Measurements from ENCODE around the gene SLC25A21. TPM values are rescaled to one million over a fixed set of nuclear protein-coding genes. Genes with fewer than 3 reads are reported as not detected.

Gene SLC25A21
- total RNA-seq, 2 experiments from 2014 or later, result not detected

- H3K27me3 ChIP-seq (ENCODE audit: control insufficient read depth in 1 of 2, insufficient read depth in 2 of 2, low read length in 2 of 2), result no peaks in the 10 kb centered on the region
- H3K9me3 ChIP-seq (ENCODE audit: control insufficient read depth in 1 of 2, insufficient read depth in 1 of 2, low read length in 2 of 2), result peaks cover 0 to 3% of the 10 kb centered on the region in 2 experiments
- peaks cover under 1% of the 10 kb centered on the region for H3K27me3 Mint-ChIP-seq
- no peak overlapping the region for H3K4me3 ChIP-seq (ENCODE audit: low read length)
- no peak overlapping the region for H3K27ac Mint-ChIP-seq
- no peak overlapping the region for H3K4me3 Mint-ChIP-seq
- H3K27ac ChIP-seq (ENCODE audit: low read depth in 1 of 2, low read length in 2 of 2), result no peak overlapping the region
- ChIA-PET POLR2A (no interaction called here), CTCF (no interaction called here)
- H3K4me1 Mint-ChIP-seq (ENCODE audit: low read depth), result no peaks in the 10 kb centered on the region
- DNase-seq (no peak), ATAC-seq (ENCODE audit: poor library complexity) (no peak)
- intact Hi-C loops (cut with DNase I, micrococcal nuclease), result no loop called here
- H3K36me3 Mint-ChIP-seq (ENCODE audit: low read depth), result no peaks in the 10 kb centered on the region
- TF ChIP-seq CTCF (IDR thresholded peaks at IDR 0.05), result no peak
- H3K36me3 ChIP-seq (ENCODE audit: insufficient read depth, low read length), result no peaks in the 10 kb centered on the region
- H3K9me3 Mint-ChIP-seq, result peaks cover 4% of the 10 kb centered on the region
- H3K4me1 ChIP-seq (ENCODE audit: insufficient read depth, low read length), result no peaks in the 10 kb centered on the region
Observed at GRCh38 chr14:37051153-37051552, 121.3 kb downstream of the SLC25A21 start.

GRCh38 chr14:37048666-37049071 is 123.7 kb downstream of the SLC25A21 start:
- H3K27me3 Mint-ChIP-seq, result peaks cover 6% of the 10 kb centered on the region
- ATAC-seq (ENCODE audit: poor library complexity) (no peak), DNase-seq (no peak)
- CTCF ChIA-PET, result no interaction called here
- Histone ChIP-seq H3K36me3 (ENCODE audit: insufficient read depth, low read length) (no peaks in the 10 kb centered on the region), H3K9me3 (ENCODE audit: control insufficient read depth in 1 of 2, insufficient read depth in 1 of 2, low read length in 2 of 2) (peaks cover 0 to 3% of the 10 kb centered on the region in 2 experiments), H3K4me1 (ENCODE audit: insufficient read depth, low read length) (no peaks in the 10 kb centered on the region), H3K27me3 (ENCODE audit: control insufficient read depth in 1 of 2, insufficient read depth in 2 of 2, low read length in 2 of 2) (no peaks in the 10 kb centered on the region), H3K4me3 (ENCODE audit: low read length) (no peak overlapping the region), H3K27ac (ENCODE audit: low read depth in 1 of 2, low read length in 2 of 2) (no peak overlapping the region)
- H3K36me3 Mint-ChIP-seq (ENCODE audit: low read depth), result no peaks in the 10 kb centered on the region
- intact Hi-C loops (cut with DNase I, micrococcal nuclease), result no loop called here
- no peak overlapping the region for H3K4me3 Mint-ChIP-seq
- H3K4me1 Mint-ChIP-seq (ENCODE audit: low read depth), result no peaks in the 10 kb centered on the region
- no peak for TF ChIP-seq CTCF (IDR thresholded peaks at IDR 0.05)
- no peak overlapping the region for H3K27ac Mint-ChIP-seq
- POLR2A ChIA-PET, result no interaction called here
- no peaks in the 10 kb centered on the region for H3K9me3 Mint-ChIP-seq

- Mint-ChIP-seq H3K36me3 (ENCODE audit: low read depth) (no peaks in the 10 kb centered on the region), H3K27me3 (peaks cover 6% of the 10 kb centered on the region), H3K9me3 (no peaks in the 10 kb centered on the region), H3K4me1 (ENCODE audit: low read depth) (no peaks in the 10 kb centered on the region), H3K4me3 (no peak overlapping the region), H3K27ac (no peak overlapping the region)
- POLR2A ChIA-PET, result no interaction called here
- H3K36me3 ChIP-seq (ENCODE audit: insufficient read depth, low read length), result no peaks in the 10 kb centered on the region
- ATAC-seq (ENCODE audit: poor library complexity) (no peak), DNase-seq (no peak)
- intact Hi-C loops (cut with DNase I, micrococcal nuclease), result no loop called here
- no peaks in the 10 kb centered on the region for H3K4me1 ChIP-seq (ENCODE audit: insufficient read depth, low read length)
- no peaks in the 10 kb centered on the region for H3K27me3 ChIP-seq (ENCODE audit: control insufficient read depth in 1 of 2, insufficient read depth in 2 of 2, low read length in 2 of 2)
- H3K27ac ChIP-seq (ENCODE audit: low read depth in 1 of 2, low read length in 2 of 2), result no peak overlapping the region
- peaks cover 0 to 3% of the 10 kb centered on the region in 2 experiments for H3K9me3 ChIP-seq (ENCODE audit: control insufficient read depth in 1 of 2, insufficient read depth in 1 of 2, low read length in 2 of 2)
- H3K4me3 ChIP-seq (ENCODE audit: low read length), result no peak overlapping the region
- TF ChIP-seq CTCF (IDR thresholded peaks at IDR 0.05), result no peak
- CTCF ChIA-PET, result no interaction called here
Observed at GRCh38 chr14:37047996-37048395, 124.4 kb downstream of the SLC25A21 start.

Measured in CD4-positive, alpha-beta T cell (primary cell).